Stimulated activated CD8-positive, alpha-beta memory T cell treated with anti-CD3 and anti-CD28 coated beads, Interleukin-15, amount 100 ng/mL, for 48 hours (primary cell): Measurements from ENCODE around the gene TMPRSS6.

ENCODE experiments used
- DNase-seq, 2 donors: peaks; one replicate each; pipeline ENCODE4 v3.0.0-alpha.2; 2020; ENCODE audit warnings: low read depth in 2 of 2

Gene TMPRSS6

GRCh38 chr22:37140686-37141323 lies 31.3 kb upstream of the TMPRSS6 start:
- DNase-seq, result no peak

DNA sequence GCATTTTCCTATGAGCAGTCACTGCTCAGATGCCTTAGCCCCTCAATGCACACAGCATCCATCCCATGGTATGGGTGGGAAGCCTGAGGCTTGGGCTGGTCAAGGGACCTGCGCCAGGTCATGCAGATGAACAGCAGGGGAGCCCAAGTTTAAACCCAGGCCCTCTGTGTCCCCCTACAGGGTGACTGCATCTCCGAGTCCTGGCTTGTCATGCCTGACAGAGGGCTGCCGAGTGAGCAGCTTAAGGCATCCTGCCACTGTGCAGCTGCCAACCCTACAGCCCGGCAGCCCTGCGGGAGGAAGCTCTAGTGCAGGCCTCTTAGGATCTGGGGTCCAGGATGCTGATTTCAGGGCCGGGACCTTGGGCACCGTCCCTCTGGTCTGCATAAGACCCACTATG lies 30.2 kb upstream of the TMPRSS6 start:
- no peak for DNase-seq

- no peak for DNase-seq
Observed at GRCh38 chr22:37138849-37139561, 29.5 kb upstream of the TMPRSS6 start.

DNA sequence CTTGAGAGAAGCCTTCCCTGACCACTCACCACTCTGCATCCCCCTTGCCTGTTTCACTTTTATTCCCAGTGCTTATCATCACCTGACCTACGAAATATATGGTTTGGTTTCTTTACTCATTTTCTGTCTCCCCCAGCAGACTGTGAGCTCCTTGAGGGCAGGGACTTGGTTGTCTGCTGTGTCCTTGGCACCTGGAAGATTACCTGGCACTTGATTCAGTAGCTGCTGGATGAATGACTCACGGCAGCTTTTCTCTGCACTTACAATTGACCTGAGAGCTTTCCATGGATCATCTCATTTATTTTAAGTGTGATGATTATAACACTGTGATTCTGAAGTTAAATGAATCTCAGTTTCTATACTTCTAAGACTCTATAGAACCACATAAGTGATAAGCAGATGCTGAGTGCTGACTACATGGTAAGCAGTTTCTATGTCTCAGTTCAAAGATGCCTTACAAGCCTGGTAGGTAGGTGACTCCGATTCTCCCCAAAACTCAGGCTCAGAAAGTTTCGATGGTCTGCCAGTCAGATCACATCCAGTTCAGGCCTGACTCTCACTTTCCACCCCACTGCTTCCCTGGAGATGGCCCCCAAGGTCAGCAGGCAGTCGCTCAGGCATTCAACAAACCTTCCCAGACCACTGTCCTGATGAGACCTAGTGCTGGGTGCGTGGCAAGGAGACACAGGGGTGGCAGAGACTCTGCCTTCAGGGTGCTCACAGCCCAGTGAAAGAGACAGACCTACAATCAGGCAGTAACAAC lies 28.6 kb upstream of the TMPRSS6 start:
- DNase-seq, result no peak

GRCh38 chr22:37137131-37137530 lies 27.6 kb upstream of the TMPRSS6 start:
- no peak for DNase-seq

GRCh38 chr22:37135023-37135422 lies 25.5 kb upstream of the TMPRSS6 start:
- no peak for DNase-seq

- DNase-seq, result no peak
Observed at GRCh38 chr22:37133304-37134018, 23.9 kb upstream of the TMPRSS6 start.

GRCh38 chr22:37132773-37133172 lies 23.3 kb upstream of the TMPRSS6 start:
- no peak for DNase-seq

DNA sequence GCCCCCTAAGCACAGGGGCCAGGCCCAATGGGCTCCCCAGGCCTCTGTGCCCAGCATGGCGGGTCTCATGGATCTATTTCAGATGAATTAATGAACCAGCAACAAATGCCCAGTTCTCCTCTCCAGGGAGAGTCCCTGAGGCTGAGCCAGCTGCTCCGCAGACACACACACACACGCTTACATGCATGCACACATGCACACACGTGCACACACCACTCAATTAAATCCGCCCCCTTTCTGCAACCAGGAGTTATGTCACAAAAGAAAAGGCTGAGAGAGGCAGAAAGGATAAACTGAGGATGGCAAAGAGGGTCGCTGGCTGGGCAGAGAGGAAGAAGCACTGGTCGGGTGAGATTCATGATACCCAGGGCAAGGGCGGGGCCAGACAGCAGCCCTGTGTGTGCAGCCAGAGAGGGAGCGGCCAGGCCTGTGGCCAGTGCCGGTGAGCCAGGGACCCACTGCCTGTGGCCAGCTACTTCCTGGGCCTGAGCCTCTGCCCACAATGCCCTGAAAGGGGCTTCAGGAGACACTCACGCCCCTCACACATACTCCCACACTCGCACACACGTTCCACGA lies 20.4 kb upstream of the TMPRSS6 start:
- DNase-seq, result no peak

GRCh38 chr22:37128555-37129281 lies 19.2 kb upstream of the TMPRSS6 start:
- no peak for DNase-seq

- no peak for DNase-seq
Observed at GRCh38 chr22:37127350-37127878, 17.9 kb upstream of the TMPRSS6 start.

DNA sequence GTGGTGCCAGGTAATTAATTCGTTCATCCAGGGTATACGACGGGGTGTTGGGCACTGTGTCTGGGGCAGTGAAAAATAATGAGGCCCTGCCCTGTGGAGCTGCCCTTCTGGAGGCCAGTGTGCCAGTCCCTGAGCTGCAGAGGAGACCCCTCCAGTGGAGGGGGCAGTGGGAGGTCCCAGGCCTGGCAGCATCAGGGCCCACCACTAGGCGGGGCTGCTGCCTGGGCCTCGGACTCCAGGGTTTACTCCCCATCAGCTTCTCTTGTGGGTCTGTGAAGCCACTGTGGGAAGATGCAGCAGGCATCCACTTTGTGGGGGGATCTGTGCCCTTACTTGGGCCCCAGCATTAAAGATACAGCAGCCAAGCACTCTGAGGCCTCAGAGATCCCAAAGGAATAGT lies 17.4 kb upstream of the TMPRSS6 start:
- DNase-seq, result no peak

DNA sequence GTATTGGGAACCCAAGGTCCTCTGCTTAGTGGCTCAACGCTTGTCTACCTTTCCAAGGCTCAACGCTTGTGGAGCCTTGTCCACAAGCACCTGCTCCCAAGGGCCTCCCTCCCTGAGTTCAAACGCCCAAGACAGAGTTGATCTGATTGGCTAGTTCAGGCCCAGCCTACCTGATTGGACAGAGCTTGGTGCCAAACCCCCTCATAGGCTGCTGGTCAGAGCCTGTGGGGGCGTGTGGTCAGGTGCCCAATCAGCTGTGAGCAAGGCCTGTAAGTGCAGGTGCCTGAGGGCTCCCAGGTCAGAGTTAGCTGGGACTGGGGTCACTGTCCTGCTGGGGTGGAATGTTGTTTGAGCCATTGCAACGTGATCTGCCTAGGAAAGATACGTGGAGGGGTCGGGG lies 16.9 kb upstream of the TMPRSS6 start:
- DNase-seq, result no peak

DNA sequence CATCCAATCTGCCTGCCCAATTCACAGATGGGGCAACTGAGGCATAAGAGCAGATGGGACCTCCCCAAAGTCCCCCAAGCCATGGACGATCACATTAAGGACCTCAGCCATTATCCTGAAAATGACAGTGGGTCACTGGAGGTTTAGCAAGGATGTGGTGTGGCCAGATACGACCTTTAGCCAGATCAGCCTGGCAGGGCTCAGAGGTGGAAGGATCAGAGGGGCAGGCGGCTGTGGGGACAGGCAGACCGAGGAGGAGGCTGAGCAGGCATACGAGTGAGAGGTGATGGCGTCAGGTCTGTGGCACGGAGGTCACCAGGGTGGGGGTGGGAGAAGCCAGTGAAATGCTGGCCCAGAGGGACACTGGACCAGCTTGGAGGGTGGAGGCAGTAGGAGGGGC lies 14.1 kb upstream of the TMPRSS6 start:
- no peak for DNase-seq

DNA sequence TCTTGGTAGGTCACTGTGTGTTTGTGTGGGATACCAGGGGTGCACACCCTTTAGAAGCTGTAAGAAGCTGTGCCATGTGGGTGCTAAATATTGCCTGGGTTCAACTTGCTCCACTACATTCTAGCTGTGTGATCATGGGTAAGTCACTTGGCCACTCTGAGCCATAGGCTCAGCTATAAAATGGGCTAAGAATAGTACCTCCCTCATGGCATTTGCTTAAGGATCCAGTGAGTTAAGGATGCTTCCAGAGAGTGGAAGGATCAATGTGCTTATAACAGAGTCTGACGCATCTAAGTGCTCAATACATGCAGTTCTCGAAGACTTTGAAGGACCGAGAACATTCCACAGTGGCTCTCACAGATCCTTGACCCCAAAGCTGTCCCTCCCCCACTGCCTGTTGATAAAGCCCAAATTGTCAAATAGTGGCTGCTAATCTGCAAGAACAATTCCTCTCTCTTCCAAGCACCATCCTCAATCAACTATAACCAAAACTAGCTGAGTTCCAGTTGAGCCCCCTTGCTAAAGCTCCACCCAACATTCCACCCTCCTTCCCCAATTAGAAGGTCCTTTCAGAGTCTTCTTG lies 13.2 kb upstream of the TMPRSS6 start:
- DNase-seq, result no peak

GRCh38 chr22:37121887-37122591 lies 12.5 kb upstream of the TMPRSS6 start:
- DNase-seq, result peak; percentile 89 to 91

- DNase-seq, result no peak
Observed at GRCh38 chr22:37120569-37121340, 11.2 kb upstream of the TMPRSS6 start.

- DNase-seq, result no peak
Observed at GRCh38 chr22:37119872-37120271, 10.4 kb upstream of the TMPRSS6 start.

- no peak for DNase-seq
Observed at GRCh38 chr22:37118083-37118482, 8.6 kb upstream of the TMPRSS6 start.
